H1 (cell line): ENCODE data around the gene DMBX1. TPM values are rescaled to one million over a fixed set of nuclear protein-coding genes. Genes with fewer than 3 reads are reported as not detected.

Experiments used
- CREB1 ChIP-seq: IDR thresholded peaks from 2 replicates; pipeline ENCODE4 v1.6.1; 2012; ENCODE audit warnings: inconsistent platforms
- RNF2 ChIP-seq: fragments of 200-900, 300-1000 bp; sonication (generic); IDR thresholded peaks from 2 replicates; pipeline ENCODE4 v1.7.1; 2016; ENCODE audit warnings: borderline replicate concordance, low read depth, mild to moderate bottlenecking, antibody characterized with exemption, low read length; ENCODE audit not compliant: poor library complexity, severe bottlenecking; ENCODE audit errors: missing control alignments
- polyA plus RNA-seq, 7 experiments: library from polyadenylated mRNA; depleted of rRNA in 3 of 7; stranded (reverse) in 5 of 7; unstranded in 2 of 7; fragments of >200 nt in 5 of 7; fragments of 200-250 nt in 2 of 7; gene quantifications; 1 replicate in 5 of 7; 2 replicates in 1 of 7; 4 replicates in 1 of 7; pipeline versions ENCODE4 v1.2.1 to v1.2.3, GENCODE V29; 2011 to 2013; ENCODE audit warnings: missing spikeins in 2 of 7, mixed read lengths in 2 of 7
- total RNA-seq: library from RNA; stranded (reverse); fragmentation: NEBNext Ultra II Directional; extraction: Animal tissue kit (Norgen Biotek cat#: 25700); gene quantifications from 2 replicates; pipeline ENCODE4 v1.2.1, GENCODE V29; 2021

DMBX1 gene
- total and polyA plus RNA-seq, 2 of the 8 experiments (the other 6 are each of a cell fraction or from before 2014, with no cell fraction given), result 0.23 to 0.30 TPM

GRCh38 chr1:46497020-46497419, 7.4 kb downstream of the DMBX1 start (continued):
- no peak for TF ChIP-seq RNF2
- TF ChIP-seq CREB1, result no peak
